OCI-LY1 (cell line): ENCODE measurements around the gene NT5DC2.

ENCODE experiments used
- H2AFZ ChIP-seq: fragments of 200-600 bp; sonication (generic), shearing (Covaris generic); 2 replicates; pipeline ENCODE4 v1.6.0; 2014; ENCODE audit warnings: antibody characterized with exemption, mild to moderate bottlenecking, low read length
- H3F3A ChIP-seq: fragments of 200-600 bp; sonication (generic), shearing (Covaris generic); 2 replicates; pipeline ENCODE4 v1.6.0; 2014; ENCODE audit warnings: mild to moderate bottlenecking, antibody characterized with exemption, low read length, moderate library complexity; ENCODE audit not compliant: insufficient read depth
- H3K27ac ChIP-seq: fragments of 200-600 bp; sonication (generic); 2 replicates; pipeline ENCODE4 v1.5.1; 2014; ENCODE audit warnings: low read length, mixed run types, mild to moderate bottlenecking, low read depth; ENCODE audit not compliant: poor library complexity, severe bottlenecking
- H3K27me3 ChIP-seq: fragments of 200-600 bp; sonication (generic); 2 replicates; pipeline ENCODE4 v1.6.0; 2014; ENCODE audit warnings: antibody characterized with exemption, mild to moderate bottlenecking, low read length, moderate library complexity; ENCODE audit not compliant: insufficient read depth
- H3K36me3 ChIP-seq: fragments of 200-600 bp; sonication (generic); 2 replicates; pipeline ENCODE4 v1.6.1; 2014; ENCODE audit warnings: mild to moderate bottlenecking, antibody characterized with exemption, low read length, moderate library complexity, mixed read lengths; ENCODE audit not compliant: insufficient read depth
- H3K4me1 ChIP-seq: fragments of 200-600 bp; sonication (generic); 2 replicates; pipeline ENCODE4 v1.5.1; 2014; ENCODE audit warnings: mild to moderate bottlenecking, low read length, moderate library complexity; ENCODE audit not compliant: insufficient read depth, severe bottlenecking
- H3K4me2 ChIP-seq: fragments of 200-600 bp; sonication (generic), shearing (Covaris generic); 2 replicates; pipeline ENCODE4 v1.6.1; 2014; ENCODE audit warnings: low read length
- H3K4me3 ChIP-seq: fragments of 200-600 bp; sonication (generic); 2 replicates; pipeline ENCODE4 v1.5.1; 2014; ENCODE audit warnings: low read length, low read depth, mild to moderate bottlenecking, mixed read lengths; ENCODE audit not compliant: poor library complexity, severe bottlenecking
- H3K79me2 ChIP-seq: fragments of 200-600 bp; shearing (Covaris generic); 2 replicates; pipeline ENCODE4 v1.6.1; 2016; ENCODE audit warnings: mixed run types, low read length, mixed read lengths; ENCODE audit not compliant: insufficient read depth
- H3K9ac ChIP-seq: fragments of 200-600 bp; sonication (generic), shearing (Covaris generic); 2 replicates; pipeline ENCODE4 v1.6.1; 2014; ENCODE audit warnings: mild to moderate bottlenecking, low read length, mixed read lengths
- H3K9me2 ChIP-seq: fragments of 200-600 bp; sonication (generic), shearing (Covaris generic); 2 replicates; pipeline ENCODE4 v1.6.1; 2014; ENCODE audit warnings: low read depth, mild to moderate bottlenecking, low read length, mixed read lengths
- H3K9me3 ChIP-seq: fragments of 200-600 bp; shearing (Covaris generic); 2 replicates; pipeline ENCODE4 v1.6.1; 2014; ENCODE audit warnings: low read length, mixed read lengths
- H4K20me1 ChIP-seq: fragments of 200-600 bp; sonication (generic), shearing (Covaris generic); 2 replicates; pipeline ENCODE4 v1.6.0; 2016; ENCODE audit warnings: mild to moderate bottlenecking, low read length; ENCODE audit not compliant: insufficient read depth
- EZH2 ChIP-seq: fragments of 200-600 bp; sonication (generic), shearing (Covaris generic); IDR thresholded peaks from 2 replicates; pipeline ENCODE4 v1.8.0; 2017; ENCODE audit warnings: borderline replicate concordance, mixed run types, mild to moderate bottlenecking, antibody characterized with exemption, low read length, moderate library complexity, mixed read lengths
- TF ChIP-seq, protein P1 (sequence below): fragments of 200-600 bp; sonication (generic), shearing (Covaris generic); IDR thresholded peaks from 2 replicates; pipeline ENCODE4 v1.5.1; 2017; ENCODE audit warnings: mild to moderate bottlenecking, antibody characterized with exemption, low read length, moderate library complexity, mixed read lengths

The NT5DC2 gene

DNA sequence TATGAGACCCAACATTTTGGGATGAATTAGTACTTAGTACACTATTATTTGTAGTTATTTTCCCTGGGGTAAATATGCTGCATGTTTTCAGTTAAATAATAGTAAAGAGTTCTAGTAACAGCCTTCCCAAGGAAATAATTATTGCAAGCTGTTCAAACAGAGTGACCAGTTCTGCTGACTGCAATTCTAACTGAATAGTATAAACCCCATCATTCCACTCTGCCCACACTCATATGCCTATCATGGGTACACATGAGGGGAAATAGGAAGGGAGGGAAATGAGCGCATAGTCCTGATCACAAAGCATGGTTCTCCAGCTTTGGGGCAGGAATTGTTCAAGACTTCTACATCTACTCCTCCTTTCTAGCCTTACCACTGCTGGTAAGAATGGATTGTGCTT, 21.4 kb upstream of the NT5DC2 start:
- H3K9ac ChIP-seq = no peak overlapping the region
- H3K79me2 ChIP-seq = no peaks in the 10 kb centered on the region
- H3F3A ChIP-seq = no peaks in the 10 kb centered on the region
- no peak for TF ChIP-seq EZH2
- TF ChIP-seq, protein P1, sequence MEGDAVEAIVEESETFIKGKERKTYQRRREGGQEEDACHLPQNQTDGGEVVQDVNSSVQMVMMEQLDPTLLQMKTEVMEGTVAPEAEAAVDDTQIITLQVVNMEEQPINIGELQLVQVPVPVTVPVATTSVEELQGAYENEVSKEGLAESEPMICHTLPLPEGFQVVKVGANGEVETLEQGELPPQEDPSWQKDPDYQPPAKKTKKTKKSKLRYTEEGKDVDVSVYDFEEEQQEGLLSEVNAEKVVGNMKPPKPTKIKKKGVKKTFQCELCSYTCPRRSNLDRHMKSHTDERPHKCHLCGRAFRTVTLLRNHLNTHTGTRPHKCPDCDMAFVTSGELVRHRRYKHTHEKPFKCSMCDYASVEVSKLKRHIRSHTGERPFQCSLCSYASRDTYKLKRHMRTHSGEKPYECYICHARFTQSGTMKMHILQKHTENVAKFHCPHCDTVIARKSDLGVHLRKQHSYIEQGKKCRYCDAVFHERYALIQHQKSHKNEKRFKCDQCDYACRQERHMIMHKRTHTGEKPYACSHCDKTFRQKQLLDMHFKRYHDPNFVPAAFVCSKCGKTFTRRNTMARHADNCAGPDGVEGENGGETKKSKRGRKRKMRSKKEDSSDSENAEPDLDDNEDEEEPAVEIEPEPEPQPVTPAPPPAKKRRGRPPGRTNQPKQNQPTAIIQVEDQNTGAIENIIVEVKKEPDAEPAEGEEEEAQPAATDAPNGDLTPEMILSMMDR = no peak
- H3K4me1 ChIP-seq = no peaks in the 10 kb centered on the region
- no peaks in the 10 kb centered on the region for H3K9me3 ChIP-seq
- H3K27ac ChIP-seq = no peak overlapping the region
- H3K36me3 ChIP-seq = peaks cover 68% of the 10 kb centered on the region
- H2AFZ ChIP-seq = no peak overlapping the region
- H3K9me2 ChIP-seq = no peaks in the 10 kb centered on the region
- H3K4me3 ChIP-seq = no peak overlapping the region
- H3K27me3 ChIP-seq = no peaks in the 10 kb centered on the region
- H4K20me1 ChIP-seq = no peaks in the 10 kb centered on the region
- no peak overlapping the region for H3K4me2 ChIP-seq

DNA sequence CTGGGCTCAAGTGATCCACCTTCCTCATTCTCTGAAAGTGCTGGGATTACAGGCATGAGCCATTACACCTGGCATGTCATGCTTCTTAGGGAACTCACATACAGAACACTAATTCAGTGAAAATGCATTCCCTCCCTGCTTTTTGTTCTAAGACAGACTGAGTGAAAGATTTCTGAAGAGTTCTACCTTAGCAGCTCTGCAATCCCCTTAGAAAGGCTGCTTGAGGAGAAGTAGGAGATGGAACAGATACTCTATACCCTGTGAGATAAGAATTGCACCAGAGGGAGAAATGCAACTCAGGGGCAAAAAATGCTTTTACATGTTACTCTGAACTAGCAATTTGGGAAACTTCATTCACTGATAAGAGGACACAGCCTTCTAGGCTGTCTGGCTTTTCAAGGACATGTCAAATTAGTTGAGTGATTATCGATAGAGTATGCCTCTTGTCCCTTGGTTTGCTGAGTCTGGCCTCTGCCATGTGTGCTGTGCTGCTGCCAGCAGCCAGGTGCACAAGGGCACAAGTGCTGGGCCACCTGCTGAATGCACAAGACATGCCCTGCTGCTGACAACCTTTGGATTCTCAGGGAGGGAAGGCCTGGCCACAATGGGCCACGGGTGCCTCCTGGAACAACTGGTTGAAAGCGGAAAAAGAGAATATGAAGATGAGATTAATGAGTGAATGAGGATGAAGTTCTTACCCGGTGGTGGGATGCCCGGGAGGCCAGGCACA, 20.5 kb upstream of the NT5DC2 start:
- H3K9ac ChIP-seq = no peak overlapping the region
- no peak overlapping the region for H2AFZ ChIP-seq
- no peaks in the 10 kb centered on the region for H3F3A ChIP-seq
- no peaks in the 10 kb centered on the region for H3K79me2 ChIP-seq
- no peaks in the 10 kb centered on the region for H3K9me2 ChIP-seq
- H4K20me1 ChIP-seq = no peaks in the 10 kb centered on the region
- H3K4me3 ChIP-seq = no peak overlapping the region
- H3K36me3 ChIP-seq = peaks cover 64% of the 10 kb centered on the region
- H3K9me3 ChIP-seq = no peaks in the 10 kb centered on the region
- TF ChIP-seq, protein P1 = no peak
- no peak for TF ChIP-seq EZH2
- no peak overlapping the region for H3K27ac ChIP-seq
- H3K27me3 ChIP-seq = no peaks in the 10 kb centered on the region
- no peak overlapping the region for H3K4me2 ChIP-seq
- H3K4me1 ChIP-seq = no peaks in the 10 kb centered on the region

DNA sequence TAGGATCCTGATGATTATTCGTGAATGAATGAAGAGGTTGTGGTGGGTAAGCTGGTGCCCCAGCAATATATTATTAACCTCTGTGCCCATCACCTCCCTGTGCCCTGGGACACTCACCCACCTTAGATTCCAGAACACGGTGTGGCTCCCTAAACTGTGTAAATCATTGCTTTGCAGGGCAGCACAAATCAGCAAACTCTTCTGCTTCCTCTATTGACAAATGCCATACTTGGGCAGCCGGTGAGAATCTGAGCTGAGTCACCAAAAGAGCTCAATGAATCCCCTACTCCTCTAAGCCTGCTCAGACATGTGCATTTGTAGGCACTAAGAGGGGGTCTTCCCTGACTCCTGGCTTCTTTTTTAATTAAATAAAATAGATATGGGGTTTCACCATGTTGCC, 18.4 kb upstream of the NT5DC2 start:
- H3K9me2 ChIP-seq = no peaks in the 10 kb centered on the region
- no peaks in the 10 kb centered on the region for H3K27me3 ChIP-seq
- no peak overlapping the region for H3K9ac ChIP-seq
- H3K4me3 ChIP-seq = no peak overlapping the region
- no peaks in the 10 kb centered on the region for H4K20me1 ChIP-seq
- H3K9me3 ChIP-seq = no peaks in the 10 kb centered on the region
- H2AFZ ChIP-seq = no peak overlapping the region
- H3K36me3 ChIP-seq = peaks cover 61% of the 10 kb centered on the region
- H3F3A ChIP-seq = no peaks in the 10 kb centered on the region
- H3K27ac ChIP-seq = no peak overlapping the region
- no peak overlapping the region for H3K4me2 ChIP-seq
- TF ChIP-seq, protein P1 = no peak
- no peak for TF ChIP-seq EZH2
- H3K79me2 ChIP-seq = no peaks in the 10 kb centered on the region
- H3K4me1 ChIP-seq = no peaks in the 10 kb centered on the region
